Right atrium auricular region (tissue), 2 donors: ENCODE results near the gene TUBA1C. TPM values are rescaled to one million over a fixed set of nuclear protein-coding genes. Genes with fewer than 3 reads are reported as not detected.

ENCODE experiments used
- DNase-seq: peaks from one replicate; pipeline ENCODE4 v3.0.0-alpha.2; 2019; ENCODE audit warnings: low spot score
- H3K27ac ChIP-seq, 2 donors: fragments of 200-600 bp; sonication (generic); 1 replicate in 1 of 2; 2 replicates in 1 of 2; pipeline ENCODE4 v1.5.1; 2016 to 2019
- H3K27me3 ChIP-seq, 2 donors: fragments of 200-600 bp; sonication (generic); one replicate each; pipeline versions ENCODE4 v1.5.1 to v1.6.0; 2017 to 2019
- H3K36me3 ChIP-seq: fragments of 200-600 bp; sonication (generic); one replicate; pipeline ENCODE4 v1.5.1; 2016
- H3K4me1 ChIP-seq, 2 donors: fragments of 200-600 bp; sonication (generic); one replicate each; pipeline versions ENCODE4 v1.5.1 to v1.6.0; 2017 to 2019
- H3K4me3 ChIP-seq, 2 donors: fragments of 200-600 bp; sonication (generic); 1 replicate in 1 of 2; 2 replicates in 1 of 2; pipeline ENCODE4 v1.5.1; 2017 to 2019; ENCODE audit warnings: mild to moderate bottlenecking in 1 of 2, moderate library complexity in 1 of 2
- H3K9me3 ChIP-seq, 2 donors: fragments of 200-600 bp; sonication (generic); one replicate each; pipeline ENCODE4 v1.5.1; 2019
- CTCF ChIP-seq, 2 donors: fragments of 200-600 bp; sonication (generic); IDR thresholded peaks; one replicate each; pipeline ENCODE4 v1.5.1; 2019; ENCODE audit warnings: antibody characterized with exemption in 2 of 2
- total RNA-seq, 2 donors: library from RNA; depleted of rRNA; stranded (reverse); fragments of >200 nt; gene quantifications; one replicate each; pipeline ENCODE4 v1.1.0, GENCODE V29; 2016

The TUBA1C gene
- total RNA-seq, 2 donors from 2014 or later: 64.4 to 145 TPM

DNA sequence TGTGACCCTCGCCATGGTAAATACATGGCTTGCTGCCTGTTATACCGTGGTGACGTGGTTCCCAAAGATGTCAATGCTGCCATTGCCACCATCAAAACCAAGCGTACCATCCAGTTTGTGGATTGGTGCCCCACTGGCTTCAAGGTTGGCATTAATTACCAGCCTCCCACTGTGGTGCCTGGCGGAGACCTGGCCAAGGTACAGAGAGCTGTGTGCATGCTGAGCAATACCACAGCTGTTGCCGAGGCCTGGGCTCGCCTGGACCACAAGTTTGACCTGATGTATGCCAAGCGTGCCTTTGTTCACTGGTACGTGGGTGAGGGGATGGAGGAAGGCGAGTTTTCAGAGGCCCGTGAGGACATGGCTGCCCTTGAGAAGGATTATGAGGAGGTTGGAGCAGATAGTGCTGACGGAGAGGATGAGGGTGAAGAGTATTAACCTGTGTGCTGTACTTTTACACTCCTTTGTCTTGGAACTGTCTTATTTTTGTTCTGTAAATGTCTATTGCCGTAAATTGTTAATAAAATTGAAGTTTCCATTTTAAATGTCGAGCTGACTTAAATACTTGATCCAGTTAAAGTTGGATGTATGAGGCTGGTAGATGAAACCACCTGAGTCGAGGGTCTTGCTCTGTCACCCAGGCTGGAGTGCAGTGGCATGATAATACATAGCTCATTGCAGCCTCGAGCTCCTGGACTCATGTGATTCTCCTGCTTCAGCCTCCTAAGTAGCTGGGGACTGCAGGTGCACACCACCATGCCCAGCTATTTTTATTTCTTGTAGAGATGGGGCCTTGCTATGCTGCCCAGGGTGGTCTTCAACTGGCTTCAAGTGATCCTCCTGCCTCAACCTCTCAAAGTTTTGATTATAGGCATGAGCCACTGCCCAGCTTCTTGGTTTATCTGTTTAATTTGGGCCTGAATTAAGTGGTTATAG, 8.2 kb downstream of the TUBA1C start:
- DNase-seq: no peak
- Histone ChIP-seq H3K9me3 (no peaks in the 10 kb centered on the region), H3K27me3 (no peaks in the 10 kb centered on the region), H3K4me3 (no peak overlapping the region), H3K4me1 (peaks cover 0 to 18% of the 10 kb centered on the region in 2 donors), H3K27ac (no peak overlapping the region), H3K36me3 (peaks cover 27% of the 10 kb centered on the region)
- no peak for TF ChIP-seq CTCF (IDR thresholded peaks at IDR 0.05)

DNA sequence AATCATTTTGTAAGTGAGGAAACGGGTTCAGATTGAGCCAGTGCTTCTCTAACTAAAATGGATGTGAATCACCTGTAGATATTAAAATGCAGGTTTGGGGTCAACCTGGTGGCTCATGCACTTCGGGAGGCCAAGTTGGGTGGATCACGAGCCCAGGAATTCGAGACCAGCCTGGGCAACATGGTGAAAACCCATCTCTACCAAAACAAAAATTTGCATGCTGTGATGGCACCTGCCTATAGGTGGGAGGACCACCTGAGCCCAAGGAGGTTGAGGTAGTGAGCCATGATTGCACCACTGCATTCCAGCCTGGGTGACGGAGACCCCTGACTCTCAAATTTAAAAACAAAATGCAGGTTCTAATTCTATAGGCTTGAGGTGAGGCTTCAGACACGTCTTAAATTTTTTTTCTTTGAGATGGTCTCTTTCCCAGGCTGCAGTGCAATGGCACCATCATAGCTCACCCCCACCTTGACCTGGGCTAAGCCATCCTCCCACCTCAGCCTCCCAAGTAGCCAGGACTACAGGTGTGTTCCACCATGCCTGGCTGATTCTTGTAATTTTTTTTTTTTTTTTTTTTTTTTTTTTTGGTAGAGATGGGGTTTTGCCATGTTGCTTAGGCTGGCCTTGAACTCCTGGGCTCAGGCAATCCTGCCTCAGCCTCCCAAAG, 9.0 kb downstream of the TUBA1C start:
- H3K36me3 ChIP-seq: peaks cover 27% of the 10 kb centered on the region
- DNase-seq: no peak
- TF ChIP-seq CTCF (IDR thresholded peaks at IDR 0.05): no peak
- no peak overlapping the region for H3K4me3 ChIP-seq
- H3K27ac ChIP-seq: no peak overlapping the region
- no peaks in the 10 kb centered on the region for H3K9me3 ChIP-seq
- H3K27me3 ChIP-seq: no peaks in the 10 kb centered on the region
- peaks cover 0 to 10% of the 10 kb centered on the region in 2 donors for H3K4me1 ChIP-seq

DNA sequence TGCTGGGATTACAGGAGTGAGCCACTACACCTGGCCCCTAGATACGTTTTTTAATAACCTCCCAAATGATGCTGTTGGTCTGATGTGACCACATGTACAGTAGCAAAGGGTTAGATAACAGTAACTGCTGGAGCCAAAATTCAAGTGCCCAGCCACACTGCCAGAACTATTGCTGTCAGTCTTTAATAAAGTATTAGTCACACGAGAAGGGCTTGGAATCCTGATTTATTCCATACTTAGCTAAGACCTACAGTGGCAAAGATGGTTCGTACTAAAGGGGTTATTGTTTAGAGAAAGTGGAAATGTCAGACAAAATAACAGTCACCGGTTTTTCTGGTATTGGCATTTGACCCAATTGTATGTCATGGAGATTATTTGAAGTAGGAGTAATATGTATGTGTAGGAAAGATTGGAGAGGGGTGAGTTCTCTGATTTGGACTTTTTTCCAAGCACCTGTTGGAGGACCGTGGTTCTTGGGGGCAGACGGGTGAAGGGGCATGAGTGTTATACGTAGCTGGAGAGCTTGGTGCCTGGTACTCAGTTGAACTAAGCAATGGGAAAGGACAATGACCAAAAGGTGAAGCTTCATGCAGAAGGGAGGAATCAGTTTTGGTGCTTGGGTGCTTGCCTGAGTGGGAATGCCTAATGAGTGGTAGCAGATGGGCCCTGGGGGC, 9.7 kb downstream of the TUBA1C start:
- peaks cover 0 to 3% of the 10 kb centered on the region in 2 donors for H3K4me1 ChIP-seq
- H3K4me3 ChIP-seq: no peak overlapping the region
- no peak for DNase-seq
- no peak overlapping the region for H3K27ac ChIP-seq
- H3K27me3 ChIP-seq: no peaks in the 10 kb centered on the region
- no peaks in the 10 kb centered on the region for H3K9me3 ChIP-seq
- H3K36me3 ChIP-seq: peaks cover 25% of the 10 kb centered on the region
- TF ChIP-seq CTCF (IDR thresholded peaks at IDR 0.05): no peak

DNA sequence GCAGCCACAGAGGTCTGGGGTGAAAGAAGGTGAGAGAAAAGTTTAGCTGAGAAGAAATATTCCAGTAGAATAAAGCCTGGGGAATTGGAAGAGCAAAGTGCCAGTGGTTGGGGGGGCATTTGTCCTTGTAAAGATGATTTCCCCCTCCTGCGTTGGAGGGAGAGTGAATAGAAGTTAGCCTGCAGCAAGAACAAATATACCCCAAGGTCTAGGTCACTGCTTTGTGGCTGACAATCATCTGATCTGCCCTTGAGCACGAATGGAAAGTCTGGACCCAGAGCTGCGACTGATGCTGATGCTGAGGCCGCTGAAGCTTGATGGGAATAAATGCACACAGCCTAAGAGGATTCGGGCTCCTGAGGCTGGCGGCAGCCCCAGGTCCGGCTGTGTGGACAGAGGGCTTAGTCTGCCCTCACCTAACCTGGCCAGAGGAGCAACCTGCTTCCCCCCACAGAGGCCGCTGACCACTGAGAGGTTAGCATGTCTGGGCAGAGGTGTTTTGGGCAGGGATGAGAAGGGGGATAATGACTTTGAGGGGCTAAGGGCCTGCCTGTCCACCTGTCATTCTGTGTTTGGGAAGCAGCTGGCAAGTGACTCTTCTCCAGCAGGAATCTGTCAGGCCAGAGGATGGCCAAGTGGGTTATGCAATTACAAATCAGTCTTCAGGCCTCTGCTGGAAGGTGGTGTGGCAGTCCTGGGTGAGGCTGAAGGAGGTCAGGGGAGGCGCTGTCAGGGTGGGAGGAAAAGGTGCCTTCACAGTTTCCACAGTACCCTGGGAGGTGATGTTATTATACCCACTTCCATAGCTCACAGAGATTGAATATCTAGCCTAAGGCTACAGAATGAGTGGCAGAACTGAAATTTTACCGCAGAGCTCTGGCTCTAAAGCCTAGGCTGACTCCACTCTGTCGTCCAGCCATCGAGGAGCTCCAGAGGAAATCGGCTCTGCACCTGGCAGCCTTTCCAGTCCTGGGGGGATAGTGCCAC, 11.7 kb downstream of the TUBA1C start:
- TF ChIP-seq CTCF (IDR thresholded peaks at IDR 0.05): no peak
- Histone ChIP-seq H3K4me1 (no peaks in the 10 kb centered on the region), H3K27ac (no peak overlapping the region), H3K9me3 (no peaks in the 10 kb centered on the region), H3K36me3 (peaks cover 4% of the 10 kb centered on the region), H3K27me3 (no peaks in the 10 kb centered on the region), H3K4me3 (no peak overlapping the region)
- no peak for DNase-seq

- Histone ChIP-seq H3K27ac (no peak overlapping the region), H3K4me1 (no peaks in the 10 kb centered on the region), H3K9me3 (no peaks in the 10 kb centered on the region), H3K36me3 (no peaks in the 10 kb centered on the region), H3K4me3 (no peak overlapping the region), H3K27me3 (no peaks in the 10 kb centered on the region)
- TF ChIP-seq CTCF (IDR thresholded peaks at IDR 0.05): no peak
- DNase-seq: no peak
Measured at GRCh38 chr12:49277466-49277865, 12.6 kb downstream of the TUBA1C start.
